GM12872 (cell line): ENCODE measurements around the gene SOHLH2.

Experiments
- TF ChIP-seq, protein P1 (sequence below): IDR thresholded peaks from 3 replicates; pipeline ENCODE4 v1.5.1; 2011; ENCODE audit warnings: low read depth, mild to moderate bottlenecking, low read length, moderate library complexity; ENCODE audit not compliant: insufficient read depth

Gene SOHLH2

DNA sequence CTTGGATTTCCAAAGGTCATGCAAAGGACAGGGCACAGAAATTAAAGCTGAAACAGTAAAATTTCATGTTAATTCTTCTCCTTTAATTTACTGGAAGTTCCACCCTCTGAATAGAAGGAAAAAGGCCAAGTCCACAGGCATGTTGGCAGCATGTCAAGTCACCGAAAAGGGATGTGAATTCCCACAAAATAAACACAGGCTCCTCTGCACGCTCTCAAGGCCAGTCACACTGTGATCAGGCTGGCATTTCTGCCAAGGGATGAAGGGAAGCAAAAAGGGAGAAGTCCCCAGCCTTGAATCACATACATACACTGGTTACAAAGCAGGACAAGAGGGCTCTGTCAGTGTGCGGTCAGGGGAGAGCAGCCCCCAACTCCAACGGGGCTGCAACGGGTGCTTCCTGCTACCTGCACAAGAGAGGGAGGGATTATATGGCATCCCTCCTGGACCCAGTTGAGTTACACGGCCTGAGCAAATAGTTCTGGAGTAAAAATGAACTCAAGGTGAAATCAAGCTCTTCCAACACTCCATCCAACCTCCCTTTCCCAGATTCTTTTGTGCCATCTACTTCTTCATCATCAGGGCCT is 90.0 kb downstream of the SOHLH2 start:
- TF ChIP-seq, protein P1, sequence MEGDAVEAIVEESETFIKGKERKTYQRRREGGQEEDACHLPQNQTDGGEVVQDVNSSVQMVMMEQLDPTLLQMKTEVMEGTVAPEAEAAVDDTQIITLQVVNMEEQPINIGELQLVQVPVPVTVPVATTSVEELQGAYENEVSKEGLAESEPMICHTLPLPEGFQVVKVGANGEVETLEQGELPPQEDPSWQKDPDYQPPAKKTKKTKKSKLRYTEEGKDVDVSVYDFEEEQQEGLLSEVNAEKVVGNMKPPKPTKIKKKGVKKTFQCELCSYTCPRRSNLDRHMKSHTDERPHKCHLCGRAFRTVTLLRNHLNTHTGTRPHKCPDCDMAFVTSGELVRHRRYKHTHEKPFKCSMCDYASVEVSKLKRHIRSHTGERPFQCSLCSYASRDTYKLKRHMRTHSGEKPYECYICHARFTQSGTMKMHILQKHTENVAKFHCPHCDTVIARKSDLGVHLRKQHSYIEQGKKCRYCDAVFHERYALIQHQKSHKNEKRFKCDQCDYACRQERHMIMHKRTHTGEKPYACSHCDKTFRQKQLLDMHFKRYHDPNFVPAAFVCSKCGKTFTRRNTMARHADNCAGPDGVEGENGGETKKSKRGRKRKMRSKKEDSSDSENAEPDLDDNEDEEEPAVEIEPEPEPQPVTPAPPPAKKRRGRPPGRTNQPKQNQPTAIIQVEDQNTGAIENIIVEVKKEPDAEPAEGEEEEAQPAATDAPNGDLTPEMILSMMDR, result no peak
